Measurements from ENCODE around the gene CABLES2. TPM values are rescaled to one million over a fixed set of nuclear protein-coding genes. Genes with fewer than 3 reads are reported as not detected.

The CABLES2 gene
- total and polyA plus RNA-seq, 10 of the 15 experiments (the other 5 are each of a cell fraction or from before 2014, with no cell fraction given) = 2.2 to 14.9 (median 5.3) TPM

DNA sequence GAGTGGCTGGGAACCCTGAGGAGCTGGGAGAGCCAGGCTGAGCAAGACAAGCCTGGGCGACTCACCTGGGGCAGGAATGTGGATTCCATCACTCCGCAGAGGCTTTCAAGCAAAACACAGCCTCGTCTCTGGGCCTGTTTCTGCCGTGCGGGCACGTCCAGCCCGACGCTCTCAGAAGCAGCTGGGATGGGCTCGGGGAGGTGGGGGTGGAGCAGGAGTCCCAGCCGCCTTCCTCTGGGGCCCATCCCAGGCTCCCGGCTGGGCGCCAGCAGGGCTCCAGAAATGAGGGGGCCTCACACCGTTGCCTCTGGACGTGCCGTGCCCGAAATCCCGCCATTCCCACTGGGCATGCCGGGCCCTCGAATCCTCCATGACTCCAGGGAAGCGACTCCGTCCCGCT lies 28.9 kb downstream of the CABLES2 start:
- no peak overlapping the region for H3K4me2 ChIP-seq (ENCODE audit: control insufficient read depth, insufficient read depth)
- no peaks in the 10 kb centered on the region for H3K4me1 ChIP-seq (ENCODE audit: control insufficient read depth, insufficient read depth, low read length)
- intact Hi-C loops (cut with micrococcal nuclease; ENCODE audit: unreplicated experiment) (no loop called here), in situ Hi-C loops (cut with MboI) (loop anchor here (25.0 kb wide), 1 partner anchor 366 kb away; no protein-coding TSS in a partner anchor)
- 86% methylated on average over 21 of the region's 22 CpGs for WGBS (ENCODE audit: insufficient coverage, insufficient replicate concordance, low lambda C conversion rate, missing lambda C conversion rate)
- no peaks in the 10 kb centered on the region for H3K79me2 ChIP-seq (ENCODE audit: control insufficient read depth, insufficient read depth, low read length)
- ATAC-seq = no peak
- CTCF ChIA-PET = no interaction called here
- DNase-seq (ENCODE audit: low read depth, low spot score) = no peak
- no peak overlapping the region for H3K4me3 ChIP-seq
- no peaks in the 10 kb centered on the region; a peak in 2 of 4 replicates for H3K36me3 ChIP-seq (ENCODE audit: control insufficient read depth in 2 of 2, insufficient read depth in 2 of 2, low read length in 1 of 2)
- BruUV-seq (replicated peaks) = no TSS peak
- RAD21 ChIA-PET (ENCODE audit: unreplicated experiment) = no interaction called here
- H3K27me3 ChIP-seq (replicated peaks in 1 of 2; ENCODE audit: control insufficient read depth in 2 of 2, insufficient read depth in 2 of 2, low read length in 1 of 2) = no peaks in the 10 kb centered on the region
- H2AFZ ChIP-seq (ENCODE audit: control insufficient read depth, low read depth, low read length) = no peak overlapping the region
- no peak overlapping the region for H3K9ac ChIP-seq (ENCODE audit: control insufficient read depth, insufficient read depth, low read length)
- no peaks in the 10 kb centered on the region for H3K9me3 ChIP-seq (replicated peaks; ENCODE audit: control insufficient read depth, insufficient read depth, low read length)
- H3K27ac ChIP-seq (ENCODE audit: control insufficient read depth, insufficient read depth) = no peak overlapping the region
- POLR2A ChIA-PET = no interaction called here
- H4K20me1 ChIP-seq (ENCODE audit: control insufficient read depth, insufficient read depth) = no peaks in the 10 kb centered on the region
- FAIRE-seq = no peak
- SMC1A ChIA-PET (ENCODE audit: uncharacterized antibody, unreplicated experiment) = no interaction called here
- TF ChIP-seq RB1 (IDR thresholded peaks at IDR 0.05; ENCODE audit: borderline replicate concordance) (no peak), GABPA (IDR thresholded peaks at IDR 0.05; ENCODE audit: low read depth) (no peak), YY1 (IDR thresholded peaks at IDR 0.05; ENCODE audit: low read depth, low read length) (no peak), SMARCA5 (IDR thresholded peaks at IDR 0.05) (no peak), HCFC1 (IDR thresholded peaks at IDR 0.05; ENCODE audit: low read length) (no peak)
- TF ChIP-seq, protein P1, sequence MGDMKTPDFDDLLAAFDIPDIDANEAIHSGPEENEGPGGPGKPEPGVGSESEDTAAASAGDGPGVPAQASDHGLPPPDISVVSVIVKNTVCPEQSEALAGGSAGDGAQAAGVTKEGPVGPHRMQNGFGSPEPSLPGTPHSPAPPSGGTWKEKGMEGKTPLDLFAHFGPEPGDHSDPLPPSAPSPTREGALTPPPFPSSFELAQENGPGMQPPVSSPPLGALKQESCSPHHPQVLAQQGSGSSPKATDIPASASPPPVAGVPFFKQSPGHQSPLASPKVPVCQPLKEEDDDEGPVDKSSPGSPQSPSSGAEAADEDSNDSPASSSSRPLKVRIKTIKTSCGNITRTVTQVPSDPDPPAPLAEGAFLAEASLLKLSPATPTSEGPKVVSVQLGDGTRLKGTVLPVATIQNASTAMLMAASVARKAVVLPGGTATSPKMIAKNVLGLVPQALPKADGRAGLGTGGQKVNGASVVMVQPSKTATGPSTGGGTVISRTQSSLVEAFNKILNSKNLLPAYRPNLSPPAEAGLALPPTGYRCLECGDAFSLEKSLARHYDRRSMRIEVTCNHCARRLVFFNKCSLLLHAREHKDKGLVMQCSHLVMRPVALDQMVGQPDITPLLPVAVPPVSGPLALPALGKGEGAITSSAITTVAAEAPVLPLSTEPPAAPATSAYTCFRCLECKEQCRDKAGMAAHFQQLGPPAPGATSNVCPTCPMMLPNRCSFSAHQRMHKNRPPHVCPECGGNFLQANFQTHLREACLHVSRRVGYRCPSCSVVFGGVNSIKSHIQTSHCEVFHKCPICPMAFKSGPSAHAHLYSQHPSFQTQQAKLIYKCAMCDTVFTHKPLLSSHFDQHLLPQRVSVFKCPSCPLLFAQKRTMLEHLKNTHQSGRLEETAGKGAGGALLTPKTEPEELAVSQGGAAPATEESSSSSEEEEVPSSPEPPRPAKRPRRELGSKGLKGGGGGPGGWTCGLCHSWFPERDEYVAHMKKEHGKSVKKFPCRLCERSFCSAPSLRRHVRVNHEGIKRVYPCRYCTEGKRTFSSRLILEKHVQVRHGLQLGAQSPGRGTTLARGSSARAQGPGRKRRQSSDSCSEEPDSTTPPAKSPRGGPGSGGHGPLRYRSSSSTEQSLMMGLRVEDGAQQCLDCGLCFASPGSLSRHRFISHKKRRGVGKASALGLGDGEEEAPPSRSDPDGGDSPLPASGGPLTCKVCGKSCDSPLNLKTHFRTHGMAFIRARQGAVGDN (IDR thresholded peaks at IDR 0.05) = no peak
